Progenitor cell of endocrine pancreas (in vitro differentiated cells): ENCODE measurements around the gene AMY2B. TPM values are rescaled to one million over a fixed set of nuclear protein-coding genes. Genes with fewer than 3 reads are reported as not detected.
"Not testable (repeated sequence)": the region's sequence is repeated elsewhere in the genome, so short reads cannot be mapped to it uniquely, and the experiment has no call there.

Source experiments
- DNase-seq: peaks from one replicate; pipeline ENCODE4 v3.0.0; 2021; ENCODE audit warnings: low spot score; ENCODE audit not compliant: unreplicated experiment
- H3K27ac Mint-ChIP-seq: 2 replicates; pipeline ENCODE4 v1.8.0; 2021; ENCODE audit warnings: mild to moderate bottlenecking, moderate library complexity, mixed read lengths
- H3K27me3 Mint-ChIP-seq: 2 replicates; pipeline ENCODE4 v1.8.0; 2021; ENCODE audit warnings: mixed read lengths
- H3K36me3 Mint-ChIP-seq: 2 replicates; pipeline ENCODE4 v1.8.0; 2022; ENCODE audit warnings: mixed read lengths; ENCODE audit not compliant: insufficient read depth
- H3K4me1 Mint-ChIP-seq: 2 replicates; pipeline ENCODE4 v1.8.0; 2021; ENCODE audit warnings: low read depth, mixed read lengths
- H3K4me3 Mint-ChIP-seq: 2 replicates; pipeline ENCODE4 v1.8.0; 2021; ENCODE audit warnings: low read depth, mild to moderate bottlenecking, moderate library complexity, mixed read lengths
- H3K9me3 Mint-ChIP-seq: 2 replicates; pipeline ENCODE4 v1.8.0; 2021; ENCODE audit warnings: low read depth, mixed read lengths
- total RNA-seq: library from RNA; stranded (reverse); gene quantifications from 2 replicates; pipeline ENCODE4 v1.2.1, GENCODE V29; 2021
- TF ChIP-seq, protein P1 (sequence below): fragments of 200-600 bp; sonication (generic); IDR thresholded peaks from one replicate; pipeline ENCODE4 v1.5.0; 2021; ENCODE audit warnings: antibody characterized with exemption, mild to moderate bottlenecking; ENCODE audit not compliant: unreplicated experiment

The AMY2B gene
- total RNA-seq, 1 donor from 2014 or later = 5.2 TPM

- H3K4me3 Mint-ChIP-seq = no peak overlapping the region
- no peaks in the 10 kb centered on the region for H3K9me3 Mint-ChIP-seq
- no peak for DNase-seq
- TF ChIP-seq, protein P1, sequence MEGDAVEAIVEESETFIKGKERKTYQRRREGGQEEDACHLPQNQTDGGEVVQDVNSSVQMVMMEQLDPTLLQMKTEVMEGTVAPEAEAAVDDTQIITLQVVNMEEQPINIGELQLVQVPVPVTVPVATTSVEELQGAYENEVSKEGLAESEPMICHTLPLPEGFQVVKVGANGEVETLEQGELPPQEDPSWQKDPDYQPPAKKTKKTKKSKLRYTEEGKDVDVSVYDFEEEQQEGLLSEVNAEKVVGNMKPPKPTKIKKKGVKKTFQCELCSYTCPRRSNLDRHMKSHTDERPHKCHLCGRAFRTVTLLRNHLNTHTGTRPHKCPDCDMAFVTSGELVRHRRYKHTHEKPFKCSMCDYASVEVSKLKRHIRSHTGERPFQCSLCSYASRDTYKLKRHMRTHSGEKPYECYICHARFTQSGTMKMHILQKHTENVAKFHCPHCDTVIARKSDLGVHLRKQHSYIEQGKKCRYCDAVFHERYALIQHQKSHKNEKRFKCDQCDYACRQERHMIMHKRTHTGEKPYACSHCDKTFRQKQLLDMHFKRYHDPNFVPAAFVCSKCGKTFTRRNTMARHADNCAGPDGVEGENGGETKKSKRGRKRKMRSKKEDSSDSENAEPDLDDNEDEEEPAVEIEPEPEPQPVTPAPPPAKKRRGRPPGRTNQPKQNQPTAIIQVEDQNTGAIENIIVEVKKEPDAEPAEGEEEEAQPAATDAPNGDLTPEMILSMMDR = no peak
- H3K4me1 Mint-ChIP-seq = no peaks in the 10 kb centered on the region
- H3K27ac Mint-ChIP-seq = no peak overlapping the region
- peaks cover 11% of the 10 kb centered on the region for H3K36me3 Mint-ChIP-seq
- H3K27me3 Mint-ChIP-seq = no peaks in the 10 kb centered on the region
These were observed 11.0 kb upstream of the AMY2B start for GRCh38 chr1:103560427-103560826.

DNA sequence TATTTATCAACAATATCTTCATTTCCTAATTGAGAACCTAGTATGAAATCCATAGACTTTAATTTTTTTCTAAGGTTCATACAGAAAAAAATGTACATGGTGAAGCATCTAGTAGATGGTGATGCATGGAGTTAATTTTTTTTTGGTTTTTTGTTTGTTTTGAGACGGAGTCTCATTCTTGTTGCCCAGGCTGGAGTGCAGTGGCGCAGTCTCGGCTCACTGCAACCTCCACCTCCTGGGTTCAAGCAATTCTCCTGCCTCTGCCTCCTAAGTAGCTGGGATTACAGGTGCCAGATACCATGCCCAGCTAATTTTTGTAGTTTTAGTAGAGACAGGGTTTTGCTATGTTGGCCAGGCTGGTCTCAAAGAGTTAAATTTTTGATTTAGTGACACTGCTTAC is 10.3 kb upstream of the AMY2B start:
- H3K36me3 Mint-ChIP-seq, DNase-seq, H3K9me3 Mint-ChIP-seq, H3K4me1 Mint-ChIP-seq, H3K4me3 Mint-ChIP-seq, H3K27me3 Mint-ChIP-seq, H3K27ac Mint-ChIP-seq: not testable (repeated sequence)

DNA sequence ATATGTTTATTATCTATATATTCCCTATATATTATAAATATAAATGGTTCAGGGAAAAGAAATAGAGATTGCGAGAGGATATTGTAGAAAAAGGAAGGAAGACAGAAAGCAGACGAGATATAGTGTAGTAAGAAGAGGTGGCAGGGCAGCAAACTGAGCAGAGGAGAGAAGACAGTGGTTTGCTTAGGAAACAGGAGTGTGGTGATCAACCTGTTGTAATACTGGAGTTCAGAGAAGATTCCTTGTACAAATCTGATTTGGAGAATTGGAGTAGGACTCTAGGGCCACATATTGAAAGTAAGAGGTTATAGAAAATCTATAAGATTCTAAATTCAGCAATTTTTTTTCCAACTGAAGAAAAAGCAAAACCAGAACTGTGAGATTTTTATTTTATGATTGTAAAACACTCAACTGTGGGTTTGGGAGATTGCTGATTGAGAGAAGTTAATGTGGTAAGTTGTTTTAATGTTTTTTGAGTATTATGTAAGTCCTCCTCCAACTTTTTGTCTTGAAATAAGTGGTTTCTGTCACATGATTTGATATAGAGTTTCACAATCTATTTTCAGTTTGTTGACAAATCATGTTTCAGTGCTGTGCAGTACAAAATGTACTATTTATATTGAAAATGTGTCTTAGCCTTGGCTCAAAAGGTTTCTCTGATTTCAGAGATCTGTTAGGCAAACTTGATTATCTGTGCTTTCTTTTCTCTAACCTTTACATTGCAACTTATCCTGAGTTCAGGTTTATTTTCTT is 9.6 kb upstream of the AMY2B start:
- no peak overlapping the region for H3K4me3 Mint-ChIP-seq
- no peak for DNase-seq
- H3K9me3 Mint-ChIP-seq = no peaks in the 10 kb centered on the region
- H3K4me1 Mint-ChIP-seq = no peaks in the 10 kb centered on the region
- no peaks in the 10 kb centered on the region for H3K27me3 Mint-ChIP-seq
- H3K27ac Mint-ChIP-seq = no peak overlapping the region
- H3K36me3 Mint-ChIP-seq = peaks cover 2% of the 10 kb centered on the region
- TF ChIP-seq, protein P1 = no peak

DNA sequence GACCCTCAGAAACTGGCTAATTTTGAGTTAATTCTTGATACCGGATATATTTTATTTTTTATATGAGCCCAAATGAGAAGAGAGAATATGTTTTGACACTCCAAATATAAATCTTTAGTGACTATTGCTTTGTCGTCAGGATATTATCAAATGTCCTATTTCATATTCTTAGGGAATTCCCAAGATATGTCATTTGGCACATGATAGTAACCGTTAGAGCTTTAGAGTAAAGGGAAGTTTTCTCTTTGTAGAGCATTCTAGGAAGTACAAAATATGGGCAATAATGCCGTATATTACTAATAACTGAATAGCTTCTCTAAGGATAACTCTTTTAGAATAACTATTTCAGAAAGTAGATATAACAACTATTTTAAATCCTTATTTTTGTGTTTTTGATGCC is 8.3 kb upstream of the AMY2B start:
- no peak for DNase-seq
- H3K36me3 Mint-ChIP-seq = no peaks in the 10 kb centered on the region
- TF ChIP-seq, protein P1 = no peak
- no peak overlapping the region for H3K27ac Mint-ChIP-seq
- no peak overlapping the region for H3K4me3 Mint-ChIP-seq
- H3K4me1 Mint-ChIP-seq = no peaks in the 10 kb centered on the region
- H3K9me3 Mint-ChIP-seq = no peaks in the 10 kb centered on the region
- H3K27me3 Mint-ChIP-seq = no peaks in the 10 kb centered on the region

DNA sequence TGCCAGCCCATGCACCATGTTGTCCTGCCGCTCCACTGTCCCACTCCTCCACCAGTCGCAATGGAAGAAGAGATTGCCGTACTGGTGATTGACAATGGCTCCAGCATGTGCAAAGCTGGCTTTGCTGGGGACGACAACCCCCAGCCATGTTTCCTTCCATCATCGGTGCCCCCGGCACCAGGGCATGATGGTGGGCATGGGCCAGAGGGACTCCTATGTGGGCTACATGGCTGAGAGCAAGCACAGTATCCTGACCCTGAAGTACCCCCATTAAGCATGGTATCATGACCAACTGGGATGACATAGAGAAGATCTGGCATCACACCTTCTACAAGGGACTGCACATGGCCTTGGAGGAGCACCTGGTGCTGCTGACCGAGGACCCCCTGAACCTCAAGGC is 1.9 kb upstream of the AMY2B start:
- no peak for DNase-seq
- TF ChIP-seq, protein P1 = no peak
- Mint-ChIP-seq H3K27me3 (no peaks in the 10 kb centered on the region), H3K4me1 (no peaks in the 10 kb centered on the region), H3K36me3 (no peaks in the 10 kb centered on the region), H3K9me3 (peaks cover 9% of the 10 kb centered on the region), H3K27ac (no peak overlapping the region), H3K4me3 (no peak overlapping the region)

DNA sequence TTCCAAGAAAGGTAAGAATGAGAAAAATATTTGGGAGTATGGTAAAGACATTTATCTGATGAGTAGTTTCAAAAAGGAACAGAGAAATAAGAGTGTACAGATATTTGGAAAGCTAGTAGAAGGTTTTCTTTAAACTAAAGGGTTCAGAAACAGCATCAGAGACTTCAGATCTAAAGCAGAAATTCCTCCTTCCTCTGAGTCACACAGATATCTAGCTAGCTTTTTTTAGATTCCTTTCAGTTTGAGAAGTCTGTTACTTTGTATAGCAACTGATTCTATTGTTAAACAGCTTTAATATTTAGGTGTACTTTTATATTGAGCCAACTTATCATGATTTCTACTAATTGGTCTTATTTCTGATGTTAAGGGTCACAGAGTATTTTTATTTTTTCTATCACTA is 4.7 kb downstream of the AMY2B start:
- TF ChIP-seq, protein P1 = no peak
- Mint-ChIP-seq H3K9me3 (peaks cover 9% of the 10 kb centered on the region), H3K4me3 (no peak overlapping the region), H3K4me1 (no peaks in the 10 kb centered on the region), H3K27ac (no peak overlapping the region), H3K27me3 (no peaks in the 10 kb centered on the region), H3K36me3 (no peaks in the 10 kb centered on the region)
- no peak for DNase-seq

DNA sequence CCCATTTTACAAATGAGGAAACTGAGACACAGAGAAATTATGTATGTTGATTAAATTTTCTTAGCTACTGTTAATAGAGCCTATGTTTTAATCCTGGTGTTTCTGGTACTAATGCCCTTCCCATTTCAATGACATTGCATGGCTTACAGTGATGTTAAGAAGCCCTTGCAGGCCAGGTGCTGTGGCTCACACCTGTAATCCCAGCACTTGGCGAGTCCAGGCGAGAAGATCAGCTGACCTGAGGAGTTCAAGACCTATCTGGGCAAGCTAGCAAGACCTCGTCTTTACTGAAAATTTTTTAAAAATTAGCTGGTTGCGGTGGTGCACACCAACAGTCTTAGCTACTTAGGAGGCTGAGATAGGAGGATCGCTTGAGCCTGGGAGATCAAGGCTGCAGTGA is 5.4 kb downstream of the AMY2B start:
- not testable (repeated sequence) for H3K4me1 Mint-ChIP-seq, H3K27ac Mint-ChIP-seq, DNase-seq, H3K4me3 Mint-ChIP-seq, H3K9me3 Mint-ChIP-seq, H3K27me3 Mint-ChIP-seq, H3K36me3 Mint-ChIP-seq
